HepG2 (cell line): ENCODE results near the gene SPATA32. TPM values are rescaled to one million over a fixed set of nuclear protein-coding genes. Genes with fewer than 3 reads are reported as not detected.

ENCODE experiments used
- ATAC-seq: fragments of 200-7000 bp; cut with Tn5 transposase; 3 replicates; pipeline ENCODE4 v1.9.1; 2020; ENCODE audit warnings: mild to moderate bottlenecking, moderate library complexity
- BruUV-seq: library from RNA; stranded (reverse); fragments of 400-500 nt; replicated peaks from 2 replicates; lab custom pipeline; 2021; lab: Mats Ljungman, UMichigan
- CTCF ChIA-PET: fragments of 300-600 bp; formaldehyde crosslinking; extraction: SDS; loops from one replicate; lab custom pipeline; 2021; ENCODE audit warnings: low total read pairs, inconsistent platforms, low intra/inter-chr PET ratio; lab: Yijun Ruan, JAX
- POLR2A ChIA-PET: fragments of 350-600 bp; sonication (Branson Sonifier 250); formaldehyde crosslinking; loops from one replicate; lab custom pipeline; 2020; ENCODE audit warnings: antibody characterized with exemption, inconsistent platforms; lab: Yijun Ruan, JAX
- DNase-seq: peaks from one replicate; pipeline ENCODE4 v3.0.0-alpha.2; 2015; ENCODE audit warnings: low spot score
- FAIRE-seq: peaks from 3 replicates; lab custom pipeline; 2011; peaks lifted over from hg19 to GRCh38; lab: Jason Lieb, UNC
- H2AFZ ChIP-seq: one replicate; pipeline ENCODE4 v1.6.1; 2011; ENCODE audit warnings: low read length, inconsistent platforms
- H3K27ac ChIP-seq: fragments of 300-600 bp; 3 replicates; pipeline ENCODE4 v1.8.0; 2011; ENCODE audit warnings: mixed run types, mild to moderate bottlenecking, mixed read lengths, low read length, inconsistent platforms; ENCODE audit not compliant: insufficient read depth; ENCODE audit errors: extremely low read length
- H3K27me3 ChIP-seq, 2 experiments: fragments of 200-600 bp in 1 of 2; 2 replicates in 1 of 2; 3 replicates in 1 of 2; pipeline versions ENCODE4 v1.6.0 to v1.8.0; 2011; ENCODE audit warnings: low read length in 2 of 2, mild to moderate bottlenecking in 2 of 2, moderate library complexity in 2 of 2, inconsistent platforms in 1 of 2; ENCODE audit not compliant: insufficient read depth in 2 of 2, control insufficient read depth in 1 of 2
- H3K36me3 ChIP-seq, 2 experiments: fragments of 200-600 bp in 1 of 2; replicated peaks in 1 of 2; 2 replicates in 1 of 2; 3 replicates in 1 of 2; pipeline versions ENCODE4 v1.5.1 to v1.8.0; 2011; ENCODE audit warnings: low read length in 2 of 2, inconsistent platforms in 1 of 2; ENCODE audit not compliant: insufficient read depth in 2 of 2, control insufficient read depth in 1 of 2
- H3K4me1 ChIP-seq: 2 replicates; pipeline ENCODE4 v1.5.1; 2012; ENCODE audit warnings: low read length, inconsistent platforms; ENCODE audit not compliant: insufficient read depth
- H3K4me2 ChIP-seq: 2 replicates; pipeline ENCODE4 v1.6.0; 2011; ENCODE audit warnings: low read depth, low read length, inconsistent platforms
- H3K4me3 ChIP-seq, 3 experiments: fragments of 200-600 bp in 1 of 3; sonication (generic), shearing (Covaris generic) in 1 of 3; replicated peaks in 1 of 3; 2 replicates each; pipeline ENCODE4 v1.5.1; 2011 to 2016; ENCODE audit warnings: low read length in 3 of 3, inconsistent platforms in 2 of 3, low read depth in 2 of 3, mild to moderate bottlenecking in 2 of 3, control low read depth in 1 of 3, mixed read lengths in 1 of 3; ENCODE audit not compliant: insufficient read depth in 1 of 3
- H3K79me2 ChIP-seq: one replicate; pipeline ENCODE4 v1.6.1; 2011; ENCODE audit warnings: low read length, inconsistent platforms; ENCODE audit not compliant: insufficient read depth
- H3K9ac ChIP-seq: 2 replicates; pipeline ENCODE4 v1.6.0; 2011; ENCODE audit warnings: mild to moderate bottlenecking, low read depth, low read length, inconsistent platforms; ENCODE audit not compliant: insufficient read depth
- H3K9me3 ChIP-seq: 2 replicates; pipeline ENCODE4 v1.5.1; 2012; ENCODE audit warnings: mild to moderate bottlenecking, low read length
- H4K20me1 ChIP-seq: 2 replicates; pipeline ENCODE4 v1.6.0; 2011; ENCODE audit warnings: inconsistent platforms, mild to moderate bottlenecking, low read length, moderate library complexity; ENCODE audit not compliant: insufficient read depth
- KDM6A ChIP-seq: IDR thresholded peaks from 2 replicates; pipeline ENCODE4 v1.6.1; 2016; ENCODE audit warnings: low read depth
- POLR2AphosphoS5 ChIP-seq: IDR thresholded peaks from 2 replicates; pipeline ENCODE4 v1.6.1; 2012; ENCODE audit warnings: low read depth, low read length
- SOX5 ChIP-seq: IDR thresholded peaks from 2 replicates; pipeline ENCODE4 v1.6.1; 2016; ENCODE audit warnings: borderline replicate concordance
- TBX2 ChIP-seq: sonication (generic); formaldehyde crosslinking; IDR thresholded peaks from 2 replicates; pipeline ENCODE4 v1.5.0; 2020; ENCODE audit warnings: missing genetic modification reagents, mild to moderate bottlenecking, borderline replicate concordance
- ZNF333 ChIP-seq: sonication (generic); formaldehyde crosslinking; IDR thresholded peaks from 2 replicates; pipeline ENCODE4 v1.4.0; 2020; ENCODE audit warnings: mild to moderate bottlenecking, missing genetic modification reagents, borderline replicate concordance
- WGBS: methylation state at CpG from one replicate; pipeline ENCODE4 v1.1.6; 2017; ENCODE audit warnings: low lambda C conversion rate; 5-methylcytosine and 5-hydroxymethylcytosine counted together
- in situ Hi-C: cut with HindIII; loops from 2 replicates; pipeline ENCODE4 v1.10.0; 2017; ENCODE audit warnings: low pct_unique_long_range_greater_than_20kb; ENCODE audit not compliant: extremely low pct_ligation_motif_present
- intact Hi-C: fragments of 100-400 bp; cut with micrococcal nuclease; formaldehyde crosslinking; loops from one replicate; pipeline ENCODE4 v1.10.0; 2022; ENCODE audit not compliant: unreplicated experiment
- polyA plus RNA-seq, 8 experiments: library from polyadenylated mRNA; depleted of rRNA in 3 of 8; stranded (reverse) in 7 of 8; unstranded in 1 of 8; fragments of >200 nt; fragmentation: Illumina TruSeq in 4 of 8; extraction: Trizol in 4 of 8; gene quantifications; 2 replicates each; pipeline versions ENCODE4 v1.2.1 to v1.2.3, GENCODE V29; 2011 to 2016; ENCODE audit warnings: low read depth in 4 of 8, missing spikeins in 1 of 8, mixed read lengths in 1 of 8; ENCODE audit not compliant: insufficient read depth in 1 of 8
- total RNA-seq, 5 experiments: library from RNA; depleted of rRNA; stranded (reverse); fragments of >200 nt; fragmentation: Illumina TruSeq; extraction: Trizol; gene quantifications; 2 replicates each; pipeline ENCODE4 v1.2.3, GENCODE V29; 2016; ENCODE audit warnings: low read depth in 1 of 5
- TF ChIP-seq, protein P1 (sequence below): sonication (generic); formaldehyde crosslinking; IDR thresholded peaks from 2 replicates; pipeline ENCODE4 v1.4.0; 2020; ENCODE audit warnings: missing genetic modification reagents
- TF ChIP-seq, protein P2 (sequence below): sonication (generic); formaldehyde crosslinking; IDR thresholded peaks from 2 replicates; pipeline ENCODE4 v1.8.1; 2023; ENCODE audit warnings: mild to moderate bottlenecking, inconsistent platforms, moderate library complexity, missing genetic modification reagents, borderline replicate concordance
- TF ChIP-seq, protein P3 (sequence below): sonication (generic); formaldehyde crosslinking; IDR thresholded peaks from 2 replicates; pipeline ENCODE4 v1.4.0; 2020; ENCODE audit warnings: missing genetic modification reagents, low read depth, mild to moderate bottlenecking, borderline replicate concordance
- TF ChIP-seq, protein P4 (sequence below): IDR thresholded peaks from 2 replicates; pipeline ENCODE4 v1.6.1; 2012; ENCODE audit warnings: low read depth, low read length, improper control_type of control experiment

The SPATA32 gene
- total and polyA plus RNA-seq, 2 of the 13 experiments (the other 11 are each of a cell fraction or from before 2014, with no cell fraction given), result not detected

DNA sequence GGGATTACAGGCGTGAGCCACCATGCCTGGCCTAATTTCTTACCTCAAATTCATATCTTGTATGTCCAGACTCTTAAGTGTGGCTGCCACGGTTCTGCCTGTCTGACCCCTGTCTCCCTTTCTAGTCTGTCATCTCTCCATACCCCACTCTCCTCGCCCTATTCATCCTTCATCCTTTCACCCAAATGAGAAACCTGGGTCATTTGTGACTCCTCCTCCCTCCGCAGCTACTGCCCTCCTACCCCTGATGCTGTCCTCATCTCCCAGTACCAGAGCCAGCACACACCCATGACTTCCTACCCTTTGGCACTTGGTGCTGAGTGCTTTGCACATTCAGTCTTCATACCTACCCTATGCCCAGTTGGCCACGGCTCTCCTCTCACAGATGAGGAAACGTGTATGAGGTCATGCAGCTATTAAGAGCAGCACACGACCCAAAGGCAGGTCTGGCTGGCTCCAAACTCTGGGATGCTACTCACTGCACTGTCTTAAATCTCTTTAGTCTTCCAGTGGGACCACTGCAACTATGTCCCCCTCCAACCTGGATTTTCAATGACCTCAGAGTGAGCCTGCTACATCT, 1.6 kb downstream of the SPATA32 start (continued):
- TF ChIP-seq, protein P1, sequence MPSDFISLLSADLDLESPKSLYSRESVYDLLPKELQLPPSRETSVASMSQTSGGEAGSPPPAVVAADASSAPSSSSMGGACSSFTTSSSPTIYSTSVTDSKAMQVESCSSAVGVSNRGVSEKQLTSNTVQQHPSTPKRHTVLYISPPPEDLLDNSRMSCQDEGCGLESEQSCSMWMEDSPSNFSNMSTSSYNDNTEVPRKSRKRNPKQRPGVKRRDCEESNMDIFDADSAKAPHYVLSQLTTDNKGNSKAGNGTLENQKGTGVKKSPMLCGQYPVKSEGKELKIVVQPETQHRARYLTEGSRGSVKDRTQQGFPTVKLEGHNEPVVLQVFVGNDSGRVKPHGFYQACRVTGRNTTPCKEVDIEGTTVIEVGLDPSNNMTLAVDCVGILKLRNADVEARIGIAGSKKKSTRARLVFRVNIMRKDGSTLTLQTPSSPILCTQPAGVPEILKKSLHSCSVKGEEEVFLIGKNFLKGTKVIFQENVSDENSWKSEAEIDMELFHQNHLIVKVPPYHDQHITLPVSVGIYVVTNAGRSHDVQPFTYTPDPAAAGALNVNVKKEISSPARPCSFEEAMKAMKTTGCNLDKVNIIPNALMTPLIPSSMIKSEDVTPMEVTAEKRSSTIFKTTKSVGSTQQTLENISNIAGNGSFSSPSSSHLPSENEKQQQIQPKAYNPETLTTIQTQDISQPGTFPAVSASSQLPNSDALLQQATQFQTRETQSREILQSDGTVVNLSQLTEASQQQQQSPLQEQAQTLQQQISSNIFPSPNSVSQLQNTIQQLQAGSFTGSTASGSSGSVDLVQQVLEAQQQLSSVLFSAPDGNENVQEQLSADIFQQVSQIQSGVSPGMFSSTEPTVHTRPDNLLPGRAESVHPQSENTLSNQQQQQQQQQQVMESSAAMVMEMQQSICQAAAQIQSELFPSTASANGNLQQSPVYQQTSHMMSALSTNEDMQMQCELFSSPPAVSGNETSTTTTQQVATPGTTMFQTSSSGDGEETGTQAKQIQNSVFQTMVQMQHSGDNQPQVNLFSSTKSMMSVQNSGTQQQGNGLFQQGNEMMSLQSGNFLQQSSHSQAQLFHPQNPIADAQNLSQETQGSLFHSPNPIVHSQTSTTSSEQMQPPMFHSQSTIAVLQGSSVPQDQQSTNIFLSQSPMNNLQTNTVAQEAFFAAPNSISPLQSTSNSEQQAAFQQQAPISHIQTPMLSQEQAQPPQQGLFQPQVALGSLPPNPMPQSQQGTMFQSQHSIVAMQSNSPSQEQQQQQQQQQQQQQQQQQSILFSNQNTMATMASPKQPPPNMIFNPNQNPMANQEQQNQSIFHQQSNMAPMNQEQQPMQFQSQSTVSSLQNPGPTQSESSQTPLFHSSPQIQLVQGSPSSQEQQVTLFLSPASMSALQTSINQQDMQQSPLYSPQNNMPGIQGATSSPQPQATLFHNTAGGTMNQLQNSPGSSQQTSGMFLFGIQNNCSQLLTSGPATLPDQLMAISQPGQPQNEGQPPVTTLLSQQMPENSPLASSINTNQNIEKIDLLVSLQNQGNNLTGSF, result no peak
- TF ChIP-seq SOX5 (CRISPR knock-in tag) (no peak), ZNF333 (CRISPR knock-in tag) (no peak)

DNA sequence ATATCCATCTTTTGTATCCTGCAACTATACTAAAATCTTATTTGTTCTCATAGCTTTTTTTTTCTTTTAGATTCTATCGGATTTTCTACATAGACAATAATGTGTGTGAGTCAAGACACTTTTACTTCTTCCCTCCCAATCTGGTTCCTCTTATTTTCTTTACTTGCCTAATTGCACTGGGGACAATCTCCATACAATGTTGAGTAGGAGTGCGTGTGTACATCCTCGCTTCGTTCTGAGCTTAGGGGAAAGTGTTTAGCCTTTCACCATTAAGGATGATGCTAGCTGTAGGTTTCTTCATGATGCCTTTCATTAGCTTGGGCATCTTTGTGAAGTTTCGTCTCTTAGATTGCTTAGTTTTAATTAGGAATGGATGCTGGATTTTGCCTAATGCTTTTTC, 2.9 kb downstream of the SPATA32 start:
- no TSS peak for BruUV-seq
- Histone ChIP-seq H3K4me2 (no peak overlapping the region), H2AFZ (no peak overlapping the region), H4K20me1 (no peaks in the 10 kb centered on the region), H3K4me1 (no peaks in the 10 kb centered on the region), H3K9me3 (no peaks in the 10 kb centered on the region), H3K36me3 (peaks cover 3% of the 10 kb centered on the region in 2 experiments; a peak in 2 of 5 replicates), H3K27ac (no peak overlapping the region), H3K9ac (no peak overlapping the region), H3K79me2 (no peaks in the 10 kb centered on the region), H3K27me3 (peaks cover 0 to 26% of the 10 kb centered on the region in 2 experiments; a peak in 2 of 5 replicates), H3K4me3 (no peak overlapping the region)
- POLR2A ChIA-PET, result interaction anchor here (1.4 kb wide), 1 partner anchor 12 kb away, joined by 3 read pairs; no protein-coding TSS in a partner anchor
- FAIRE-seq (no peak), ATAC-seq (no peak), DNase-seq (no peak)
- 33% methylated on average over 5 of the region's 5 CpGs for WGBS
- intact Hi-C loops, result no loop called here
- CTCF ChIA-PET, result no interaction called here
- in situ Hi-C loops, result no loop called here
- TF ChIP-seq, protein P2, sequence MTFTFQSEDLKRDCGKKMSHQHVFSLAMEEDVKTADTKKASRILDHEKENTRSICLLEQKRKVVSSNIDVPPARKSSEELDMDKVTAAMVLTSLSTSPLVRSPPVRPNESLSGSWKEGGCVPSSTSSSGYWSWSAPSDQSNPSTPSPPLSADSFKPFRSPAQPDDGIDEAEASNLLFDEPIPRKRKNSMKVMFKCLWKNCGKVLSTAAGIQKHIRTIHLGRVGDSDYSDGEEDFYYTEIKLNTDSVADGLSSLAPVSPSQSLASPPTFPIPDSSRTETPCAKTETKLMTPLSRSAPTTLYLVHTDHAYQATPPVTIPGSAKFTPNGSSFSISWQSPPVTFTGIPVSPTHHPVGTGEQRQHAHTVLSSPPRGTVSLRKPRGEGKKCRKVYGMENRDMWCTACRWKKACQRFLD (CRISPR knock-in tag), result no peak
- TF ChIP-seq, protein P3, sequence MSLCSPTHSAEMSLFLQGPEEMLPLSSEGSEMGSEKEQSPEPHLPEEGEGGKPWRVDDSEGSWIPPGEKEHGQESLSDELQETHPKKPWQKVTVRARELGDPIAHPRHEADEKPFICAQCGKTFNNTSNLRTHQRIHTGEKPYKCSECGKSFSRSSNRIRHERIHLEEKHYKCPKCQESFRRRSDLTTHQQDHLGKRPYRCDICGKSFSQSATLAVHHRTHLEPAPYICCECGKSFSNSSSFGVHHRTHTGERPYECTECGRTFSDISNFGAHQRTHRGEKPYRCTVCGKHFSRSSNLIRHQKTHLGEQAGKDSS (CRISPR knock-in tag), result no peak
- TF ChIP-seq, protein P4, sequence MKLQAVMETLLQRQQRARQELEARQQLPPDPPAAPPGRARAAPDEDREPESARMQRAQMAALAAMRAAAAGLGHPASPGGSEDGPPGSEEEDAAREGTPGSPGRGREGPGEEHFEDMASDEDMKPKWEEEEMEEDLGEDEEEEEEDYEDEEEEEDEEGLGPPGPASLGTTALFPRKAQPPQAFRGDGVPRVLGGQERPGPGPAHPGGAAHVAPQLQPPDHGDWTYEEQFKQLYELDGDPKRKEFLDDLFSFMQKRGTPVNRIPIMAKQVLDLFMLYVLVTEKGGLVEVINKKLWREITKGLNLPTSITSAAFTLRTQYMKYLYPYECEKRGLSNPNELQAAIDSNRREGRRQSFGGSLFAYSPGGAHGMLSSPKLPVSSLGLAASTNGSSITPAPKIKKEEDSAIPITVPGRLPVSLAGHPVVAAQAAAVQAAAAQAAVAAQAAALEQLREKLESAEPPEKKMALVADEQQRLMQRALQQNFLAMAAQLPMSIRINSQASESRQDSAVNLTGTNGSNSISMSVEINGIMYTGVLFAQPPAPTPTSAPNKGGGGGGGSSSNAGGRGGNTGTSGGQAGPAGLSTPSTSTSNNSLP, result no peak
- no peak for TF ChIP-seq KDM6A (CRISPR knock-in tag)
- no peak for TF ChIP-seq TBX2 (CRISPR knock-in tag)
- TF ChIP-seq POLR2AphosphoS5, result no peak
